HT1080 (cell line): ENCODE measurements around the gene SSC5D. TPM values are rescaled to one million over a fixed set of nuclear protein-coding genes. Genes with fewer than 3 reads are reported as not detected.

ENCODE experiments used
- DNase-seq: peaks from one replicate; pipeline ENCODE4 v3.0.0-alpha.2; 2015; ENCODE audit warnings: low read depth
- total RNA-seq: library from RNA; depleted of rRNA; stranded (reverse); fragments of >200 nt; shearing (Covaris generic); gene quantifications from 2 replicates; pipeline ENCODE4 v1.2.3, GENCODE V29; 2014

Gene SSC5D
- total RNA-seq, 1 experiment from 2014 or later, result 0.05 TPM

GRCh38 chr19:55535173-55535964, 47.1 kb downstream of the SSC5D start:
- no peak for DNase-seq

- DNase-seq, result no peak
Observed at GRCh38 chr19:55535965-55536350, 47.7 kb downstream of the SSC5D start.

- no peak for DNase-seq
Observed at GRCh38 chr19:55536366-55536765, 48.1 kb downstream of the SSC5D start.

GRCh38 chr19:55536951-55537740, 48.9 kb downstream of the SSC5D start, which contains the start of gene SBK2:
SBK2 (minus strand) TSS chr19:55537133; CDS start chr19:55536294, 839 bp downstream.
- no peak for DNase-seq

GRCh38 chr19:55537741-55538111, 49.5 kb downstream of the SSC5D start:
- no peak for DNase-seq

GRCh38 chr19:55538132-55538531, 49.9 kb downstream of the SSC5D start:
- DNase-seq, result no peak

GRCh38 chr19:55539090-55539984, 51.1 kb downstream of the SSC5D start:
- DNase-seq, result no peak

GRCh38 chr19:55540619-55541018, 52.4 kb downstream of the SSC5D start:
- no peak for DNase-seq

- no peak for DNase-seq
Observed at GRCh38 chr19:55541091-55541490, 52.9 kb downstream of the SSC5D start.

- DNase-seq, result no peak
Observed at GRCh38 chr19:55542292-55542855, 54.1 kb downstream of the SSC5D start.

GRCh38 chr19:55543567-55543966, 55.3 kb downstream of the SSC5D start:
- no peak for DNase-seq

GRCh38 chr19:55544014-55544413, 55.8 kb downstream of the SSC5D start:
- no peak for DNase-seq

GRCh38 chr19:55544776-55545439, 56.7 kb downstream of the SSC5D start:
- no peak for DNase-seq

- no peak for DNase-seq
Observed at GRCh38 chr19:55545443-55545842, 57.2 kb downstream of the SSC5D start, which contains the start of gene SBK3. SBK3 (minus strand) TSS chr19:55545543; CDS start chr19:55545543, 0 bp downstream.

- no peak for DNase-seq
Observed at GRCh38 chr19:55546011-55546410, 57.8 kb downstream of the SSC5D start.

- peak; percentile 78 for DNase-seq
Observed at GRCh38 chr19:55546822-55547614, 58.8 kb downstream of the SSC5D start.

- peak; percentile 84 for DNase-seq
Observed at GRCh38 chr19:55549500-55550320, 61.5 kb downstream of the SSC5D start.

GRCh38 chr19:55550321-55550650, 62.0 kb downstream of the SSC5D start:
- DNase-seq, result no peak

GRCh38 chr19:55552206-55552605, 64.0 kb downstream of the SSC5D start:
- DNase-seq, result no peak
